Mesothelial cell of epicardium (in vitro differentiated cells): ENCODE measurements around the gene ZFP3. TPM values are rescaled to one million over a fixed set of nuclear protein-coding genes. Genes with fewer than 3 reads are reported as not detected.
"Not testable (repeated sequence)": the region's sequence is repeated elsewhere in the genome, so short reads cannot be mapped to it uniquely, and the experiment has no call there.

Experiments
- DNase-seq, 2 experiments: peaks; one replicate each; pipeline ENCODE4 v3.0.0; 2021; ENCODE audit warnings: low spot score in 2 of 2; ENCODE audit not compliant: unreplicated experiment in 2 of 2
- H3K27ac Mint-ChIP-seq: 2 replicates; pipeline ENCODE4 v1.8.0; 2021; ENCODE audit warnings: mixed read lengths
- H3K27me3 Mint-ChIP-seq: 2 replicates; pipeline ENCODE4 v1.8.0; 2021; ENCODE audit warnings: low read depth, mixed read lengths
- H3K36me3 Mint-ChIP-seq: 2 replicates; pipeline ENCODE4 v1.8.0; 2021; ENCODE audit warnings: mixed read lengths
- H3K4me1 Mint-ChIP-seq: 2 replicates; pipeline ENCODE4 v1.8.0; 2021; ENCODE audit warnings: mixed read lengths
- H3K4me3 Mint-ChIP-seq: 2 replicates; pipeline ENCODE4 v1.8.0; 2021; ENCODE audit warnings: mild to moderate bottlenecking, moderate library complexity, mixed read lengths
- H3K9me3 Mint-ChIP-seq: 2 replicates; pipeline ENCODE4 v1.8.0; 2021; ENCODE audit warnings: mixed read lengths
- CTCF ChIP-seq: fragments of 200-600 bp; sonication (generic); IDR thresholded peaks from one replicate; pipeline ENCODE4 v1.5.0; 2021; ENCODE audit warnings: antibody characterized with exemption; ENCODE audit not compliant: unreplicated experiment
- total RNA-seq: library from RNA; stranded (reverse); gene quantifications from 3 replicates; pipeline ENCODE4 v1.2.1, GENCODE V29; 2021

Gene ZFP3
- total RNA-seq, 1 donor from 2014 or later: 0.96 TPM

- peak overlapping the region; percentile 66 for H3K27ac Mint-ChIP-seq
- no peak for TF ChIP-seq CTCF
- no peak for DNase-seq
- H3K4me3 Mint-ChIP-seq: peak overlapping the region; percentile 67
- peaks cover 16% of the 10 kb centered on the region for H3K4me1 Mint-ChIP-seq
- H3K27me3 Mint-ChIP-seq: no peaks in the 10 kb centered on the region
- H3K36me3 Mint-ChIP-seq: peaks cover 35% of the 10 kb centered on the region
- H3K9me3 Mint-ChIP-seq: peaks cover 15% of the 10 kb centered on the region
Measured at GRCh38 chr17:5110816-5111215, 32.5 kb downstream of the ZFP3 start.

- H3K4me3 Mint-ChIP-seq: peak within 1 kb of the TSS; percentile 67
- no peak for TF ChIP-seq CTCF
- H3K4me1 Mint-ChIP-seq: peaks cover 16% of the 10 kb centered on the region
- no peaks in the 10 kb centered on the region for H3K27me3 Mint-ChIP-seq
- peak; percentile 87 to 95 for DNase-seq
- peaks cover 27% of the 10 kb centered on the region for H3K36me3 Mint-ChIP-seq
- peaks cover 7% of the 10 kb centered on the region for H3K9me3 Mint-ChIP-seq
- H3K27ac Mint-ChIP-seq: peak within 1 kb of the TSS; percentile 66
Measured at GRCh38 chr17:5111402-5112204, 33.3 kb downstream of the ZFP3 start, which contains the start of gene ZNF232. ZNF232 (minus strand) TSS chr17:5111878; CDS start chr17:5111822, 56 bp downstream.

- no peak within 1 kb of the TSS for H3K4me3 Mint-ChIP-seq
- DNase-seq: no peak
- peaks cover 10% of the 10 kb centered on the region for H3K9me3 Mint-ChIP-seq
- H3K27me3 Mint-ChIP-seq: peaks cover 9% of the 10 kb centered on the region
- H3K36me3 Mint-ChIP-seq: no peaks in the 10 kb centered on the region
- peaks cover 6% of the 10 kb centered on the region for H3K4me1 Mint-ChIP-seq
- TF ChIP-seq CTCF: no peak
- H3K27ac Mint-ChIP-seq: no peak within 1 kb of the TSS
Measured at GRCh38 chr17:5115673-5116651, 37.7 kb downstream of the ZFP3 start, which contains the start of gene USP6. USP6 (plus strand) TSS chr17:5116032; CDS start chr17:5130368, 14,336 bp downstream.

- peaks cover 6% of the 10 kb centered on the region for H3K4me1 Mint-ChIP-seq
- H3K4me3 Mint-ChIP-seq: no peak overlapping the region
- H3K27me3 Mint-ChIP-seq: peaks cover 18% of the 10 kb centered on the region
- no peaks in the 10 kb centered on the region for H3K36me3 Mint-ChIP-seq
- TF ChIP-seq CTCF: no peak
- no peak for DNase-seq
- H3K27ac Mint-ChIP-seq: no peak overlapping the region
- peaks cover 10% of the 10 kb centered on the region for H3K9me3 Mint-ChIP-seq
Measured at GRCh38 chr17:5118219-5118618, 40.0 kb downstream of the ZFP3 start.

GRCh38 chr17:5120036-5120435, 41.8 kb downstream of the ZFP3 start:
- DNase-seq: peak in 1 of 2 experiments; percentile 22
- no peaks in the 10 kb centered on the region for H3K36me3 Mint-ChIP-seq
- no peak overlapping the region for H3K4me3 Mint-ChIP-seq
- no peak overlapping the region for H3K27ac Mint-ChIP-seq
- TF ChIP-seq CTCF: no peak
- H3K27me3 Mint-ChIP-seq: peaks cover 31% of the 10 kb centered on the region
- H3K4me1 Mint-ChIP-seq: peaks cover 6% of the 10 kb centered on the region
- peaks cover 10% of the 10 kb centered on the region for H3K9me3 Mint-ChIP-seq

GRCh38 chr17:5120436-5121185, 42.3 kb downstream of the ZFP3 start:
- not testable (repeated sequence) for H3K4me1 Mint-ChIP-seq, H3K27ac Mint-ChIP-seq, H3K9me3 Mint-ChIP-seq, H3K36me3 Mint-ChIP-seq
- H3K4me3 Mint-ChIP-seq: peak overlapping the region; percentile 23
- DNase-seq: peak in 1 of 2 experiments; percentile 28
- peaks cover 34% of the 10 kb centered on the region for H3K27me3 Mint-ChIP-seq
